ENCODE data around the gene RNF187. TPM values are rescaled to one million over a fixed set of nuclear protein-coding genes. Genes with fewer than 3 reads are reported as not detected.

Gene RNF187
- total RNA-seq, 1 experiment from 2014 or later: 49.7 TPM

- DNase-seq (ENCODE audit: low read depth): no peak
Observed at GRCh38 chr1:228544021-228544850, 57.1 kb downstream of the RNF187 start.

DNA sequence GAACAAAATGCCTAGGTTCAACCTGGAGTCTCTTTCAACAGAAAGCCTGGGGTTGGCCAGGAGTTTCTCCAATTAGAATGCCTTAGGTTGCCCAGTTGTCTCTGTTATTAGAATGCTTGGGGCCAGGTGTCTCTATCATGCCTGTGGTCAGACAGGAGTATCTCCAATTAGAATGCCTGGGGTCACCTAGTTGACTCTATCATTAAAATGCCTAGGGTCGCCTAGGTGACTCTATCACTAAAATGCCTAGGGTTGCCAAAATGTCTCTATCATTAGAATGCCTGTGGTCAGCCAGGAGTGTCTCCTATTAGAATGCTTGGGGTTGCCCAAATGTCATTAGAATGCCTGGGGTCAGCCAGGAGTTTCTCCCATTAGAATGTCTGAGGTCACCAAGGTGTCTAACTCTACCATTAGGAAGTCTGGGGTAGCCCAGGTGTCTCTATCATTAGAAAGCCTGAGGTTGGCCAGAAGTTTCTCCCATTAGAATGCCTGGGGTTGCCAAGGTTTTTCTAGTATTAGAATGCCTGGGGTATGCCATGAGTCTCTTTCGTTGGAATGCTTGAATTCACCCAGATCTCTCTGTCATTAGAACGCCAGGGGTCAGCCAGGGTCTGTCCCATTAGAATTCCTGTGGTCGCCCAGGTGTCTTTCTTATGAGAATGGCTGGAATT lies 57.9 kb downstream of the RNF187 start:
- peak; percentile 5 for DNase-seq (ENCODE audit: low read depth)

Other genes starting within 250 kb of the RNF187 start
- gene TRIM11, start 80.5 kb upstream of the RNF187 start, total RNA-seq (2014; rRNA removed; shearing (Covaris generic)): 12.1 and 24.0 TPM in 2 replicates
- gene TRIM17, start 70.5 kb upstream of the RNF187 start, total RNA-seq (2014; rRNA removed; shearing (Covaris generic)): not detected in 2 replicates
- 0.15 and 0.47 TPM in 2 replicates for gene RHOU, start 248.1 kb downstream of the RNF187 start, total RNA-seq (2014; rRNA removed; shearing (Covaris generic))